GM23338 (cell line): ENCODE measurements around the gene LIMCH1. TPM values are rescaled to one million over a fixed set of nuclear protein-coding genes. Genes with fewer than 3 reads are reported as not detected.

Experiments
- ATAC-seq: fragments of 200-7000 bp; cut with Tn5 transposase; 3 replicates; pipeline ENCODE4 v1.9.1; 2020
- DNase-seq: peaks from one replicate; pipeline ENCODE4 v3.0.0-alpha.2; 2015; ENCODE audit warnings: low spot score
- H2AFZ ChIP-seq: fragments of 200-600 bp; sonication (generic); 2 replicates; pipeline ENCODE4 v1.8.0; 2016; ENCODE audit warnings: antibody characterized with exemption, mild to moderate bottlenecking, moderate library complexity
- H3F3A ChIP-seq: fragments of 200-600 bp; sonication (generic); replicated peaks from 2 replicates; pipeline ENCODE4 v1.8.0; 2017; ENCODE audit warnings: antibody characterized with exemption, mixed run types, low read depth
- H3K27ac ChIP-seq: fragments of 200-600 bp; sonication (generic); 2 replicates; pipeline ENCODE4 v1.6.1; 2016; ENCODE audit warnings: low read depth
- H3K27me3 ChIP-seq: fragments of 200-600 bp; sonication (generic); 2 replicates; pipeline ENCODE4 v1.8.0; 2016; ENCODE audit warnings: mild to moderate bottlenecking, mixed run types, moderate library complexity; ENCODE audit not compliant: insufficient read depth
- H3K36me3 ChIP-seq: fragments of 200-600 bp; sonication (generic); 2 replicates; pipeline ENCODE4 v1.8.0; 2016; ENCODE audit warnings: mild to moderate bottlenecking; ENCODE audit not compliant: insufficient read depth
- H3K4me1 ChIP-seq: fragments of 200-600 bp; sonication (generic); 2 replicates; pipeline ENCODE4 v1.8.0; 2016; ENCODE audit warnings: mild to moderate bottlenecking, moderate library complexity; ENCODE audit not compliant: insufficient read depth
- H3K4me2 ChIP-seq: fragments of 200-600 bp; sonication (generic); 2 replicates; pipeline ENCODE4 v1.7.1; 2017; ENCODE audit warnings: mixed run types
- H3K4me3 ChIP-seq: fragments of 200-600 bp; sonication (generic); 2 replicates; pipeline ENCODE4 v1.6.1; 2016; ENCODE audit warnings: mixed run types
- H3K79me2 ChIP-seq: fragments of 200-600 bp; sonication (generic); replicated peaks from 2 replicates; pipeline ENCODE4 v1.8.0; 2017; ENCODE audit warnings: mild to moderate bottlenecking; ENCODE audit not compliant: insufficient read depth
- H3K9me2 ChIP-seq: fragments of 200-600 bp; sonication (generic); 2 replicates; pipeline ENCODE4 v1.8.0; 2017; ENCODE audit not compliant: insufficient read depth
- H4K20me1 ChIP-seq: fragments of 200-600 bp; sonication (generic); replicated peaks from 2 replicates; pipeline ENCODE4 v1.8.0; 2017; ENCODE audit warnings: mild to moderate bottlenecking; ENCODE audit not compliant: insufficient read depth
- H3K27ac Mint-ChIP-seq: 2 replicates; pipeline ENCODE4 v1.8.0; 2020; ENCODE audit warnings: inconsistent platforms, mild to moderate bottlenecking, moderate library complexity, mixed read lengths
- H3K27me3 Mint-ChIP-seq: 3 replicates; pipeline ENCODE4 v1.8.0; 2022; ENCODE audit warnings: low read depth, mild to moderate bottlenecking, moderate library complexity, mixed read lengths, inconsistent platforms; ENCODE audit not compliant: insufficient read depth, poor library complexity
- H3K36me3 Mint-ChIP-seq: 3 replicates; pipeline ENCODE4 v1.8.0; 2021; ENCODE audit warnings: low read depth, mild to moderate bottlenecking, inconsistent platforms, moderate library complexity, mixed read lengths
- H3K4me1 Mint-ChIP-seq: 3 replicates; pipeline ENCODE4 v1.8.0; 2020; ENCODE audit warnings: mild to moderate bottlenecking, inconsistent platforms, mixed read lengths
- H3K4me3 Mint-ChIP-seq: 3 replicates; pipeline ENCODE4 v1.8.0; 2021; ENCODE audit warnings: moderate library complexity, mild to moderate bottlenecking, inconsistent platforms, mixed read lengths
- H3K9me3 Mint-ChIP-seq: 3 replicates; pipeline ENCODE4 v1.8.0; 2020; ENCODE audit warnings: moderate library complexity, mild to moderate bottlenecking, inconsistent platforms, mixed read lengths
- CREB1 ChIP-seq: fragments of 250-450 bp; sonication (Bioruptor Pico); IDR thresholded peaks from 2 replicates; pipeline ENCODE4 v1.5.0; 2020; ENCODE audit warnings: low read depth, mild to moderate bottlenecking, moderate library complexity
- CTCF ChIP-seq, 2 experiments: fragments of 200-600 bp in 1 of 2; sonication (generic) in 1 of 2; conservative IDR thresholded peaks; 2 replicates each; pipeline versions ENCODE4 v1.5.1 to v1.6.1; 2016 to 2017; ENCODE audit warnings: antibody characterized with exemption in 2 of 2, low read depth in 2 of 2, mild to moderate bottlenecking in 2 of 2, moderate library complexity in 1 of 2
- EZH2 ChIP-seq: fragments of 200-600 bp; sonication (generic); IDR thresholded peaks from one replicate; pipeline ENCODE4 v1.8.0; 2017; ENCODE audit warnings: antibody characterized with exemption, mild to moderate bottlenecking, low read depth; ENCODE audit not compliant: unreplicated experiment
- EZH2phosphoT487 ChIP-seq: fragments of 200-600 bp; sonication (generic); IDR thresholded peaks from one replicate; pipeline ENCODE4 v1.8.1; 2018; ENCODE audit warnings: antibody characterized with exemption; ENCODE audit not compliant: unreplicated experiment
- JUNB ChIP-seq: IDR thresholded peaks from one replicate; pipeline ENCODE4 v1.6.1; 2016; ENCODE audit warnings: antibody characterized with exemption; ENCODE audit not compliant: unreplicated experiment
- NANOG ChIP-seq: IDR thresholded peaks from 2 replicates; pipeline ENCODE4 v1.6.1; 2016; ENCODE audit warnings: antibody characterized with exemption, borderline replicate concordance
- POLR2AphosphoS5 ChIP-seq: IDR thresholded peaks from 2 replicates; pipeline ENCODE4 v1.6.1; 2016; ENCODE audit warnings: antibody characterized with exemption, low read depth
- REST ChIP-seq: IDR thresholded peaks from one replicate; pipeline ENCODE4 v1.6.1; 2018; ENCODE audit warnings: antibody characterized with exemption; ENCODE audit not compliant: unreplicated experiment
- STAT1 ChIP-seq: IDR thresholded peaks from one replicate; pipeline ENCODE4 v1.6.1; 2016; ENCODE audit warnings: antibody characterized with exemption; ENCODE audit not compliant: unreplicated experiment
- ZNF114 ChIP-seq: fragments of 250-450 bp; sonication (Bioruptor Pico); IDR thresholded peaks from 2 replicates; pipeline ENCODE4 v1.5.0; 2020; ENCODE audit warnings: mild to moderate bottlenecking, moderate library complexity
- ZNF331 ChIP-seq: fragments of 250-450 bp; sonication (Bioruptor Pico); IDR thresholded peaks from 2 replicates; pipeline ENCODE4 v1.5.0; 2020; ENCODE audit warnings: low read depth, mild to moderate bottlenecking, moderate library complexity
- polyA plus RNA-seq: library from polyadenylated mRNA; unstranded; fragments of >200 nt; fragmentation: Nextera tagmentation; extraction: Ambion mirVana; gene quantifications from 2 replicates; pipeline ENCODE4 v1.2.1, GENCODE V29; 2016
- total RNA-seq: library from RNA; depleted of rRNA; stranded (reverse); fragments of >200 nt; shearing (Covaris generic); gene quantifications from 2 replicates; pipeline ENCODE4 v1.2.3, GENCODE V29; 2014
- TF ChIP-seq, protein P1 (sequence below): fragments of 250-450 bp; sonication (Bioruptor Pico); IDR thresholded peaks from 2 replicates; pipeline ENCODE4 v1.5.0; 2020; ENCODE audit warnings: mild to moderate bottlenecking, moderate library complexity
- TF ChIP-seq, protein P2 (sequence below): IDR thresholded peaks from 2 replicates; pipeline ENCODE4 v1.6.1; 2016; ENCODE audit warnings: antibody characterized with exemption

LIMCH1 gene
- total and polyA plus RNA-seq, 2 experiments from 2014 or later, result 1.5 TPM

DNA sequence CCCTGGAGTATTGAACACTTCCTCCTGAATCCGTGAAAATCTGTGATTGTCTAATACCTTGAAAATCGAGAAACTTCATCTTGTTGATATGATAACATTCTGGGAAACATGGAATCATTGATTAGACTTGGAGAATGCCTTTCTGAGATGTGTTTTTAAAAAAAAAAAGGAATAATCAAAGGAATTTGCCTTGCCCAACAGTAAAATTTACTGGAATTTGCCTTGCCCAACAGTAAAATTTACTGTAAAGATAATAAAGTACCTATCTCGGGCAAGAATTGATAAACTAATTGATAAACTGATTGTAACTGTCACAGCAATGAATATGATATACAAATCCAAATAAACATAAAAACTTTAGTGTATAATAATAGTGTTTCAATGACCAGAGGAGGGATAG is 165.8 kb downstream of the LIMCH1 start:
- Mint-ChIP-seq H3K27me3 (peaks cover 2% of the 10 kb centered on the region), H3K27ac (no peak overlapping the region), H3K4me1 (no peaks in the 10 kb centered on the region), H3K9me3 (no peaks in the 10 kb centered on the region), H3K36me3 (no peaks in the 10 kb centered on the region), H3K4me3 (no peak overlapping the region)
- Histone ChIP-seq H4K20me1 (no peaks in the 10 kb centered on the region), H3K4me3 (no peak overlapping the region), H3K9me2 (no peaks in the 10 kb centered on the region), H2AFZ (no peak overlapping the region), H3K27me3 (no peaks in the 10 kb centered on the region), H3K36me3 (no peaks in the 10 kb centered on the region), H3K4me2 (no peak overlapping the region), H3K27ac (no peak overlapping the region), H3K4me1 (no peaks in the 10 kb centered on the region), H3K79me2 (no peaks in the 10 kb centered on the region), H3F3A (no peaks in the 10 kb centered on the region)
- TF ChIP-seq ZNF331 (CRISPR knock-in tag) (no peak), EZH2phosphoT487 (no peak), STAT1 (no peak), REST (no peak), POLR2AphosphoS5 (no peak), CTCF (conservative IDR thresholded peaks at IDR 0.05; ENCODE audit: low read depth in 2 of 2) (no peak), CREB1 (no peak), EZH2 (no peak), JUNB (no peak), NANOG (no peak), ZNF114 (CRISPR knock-in tag) (no peak)
- TF ChIP-seq, protein P1, sequence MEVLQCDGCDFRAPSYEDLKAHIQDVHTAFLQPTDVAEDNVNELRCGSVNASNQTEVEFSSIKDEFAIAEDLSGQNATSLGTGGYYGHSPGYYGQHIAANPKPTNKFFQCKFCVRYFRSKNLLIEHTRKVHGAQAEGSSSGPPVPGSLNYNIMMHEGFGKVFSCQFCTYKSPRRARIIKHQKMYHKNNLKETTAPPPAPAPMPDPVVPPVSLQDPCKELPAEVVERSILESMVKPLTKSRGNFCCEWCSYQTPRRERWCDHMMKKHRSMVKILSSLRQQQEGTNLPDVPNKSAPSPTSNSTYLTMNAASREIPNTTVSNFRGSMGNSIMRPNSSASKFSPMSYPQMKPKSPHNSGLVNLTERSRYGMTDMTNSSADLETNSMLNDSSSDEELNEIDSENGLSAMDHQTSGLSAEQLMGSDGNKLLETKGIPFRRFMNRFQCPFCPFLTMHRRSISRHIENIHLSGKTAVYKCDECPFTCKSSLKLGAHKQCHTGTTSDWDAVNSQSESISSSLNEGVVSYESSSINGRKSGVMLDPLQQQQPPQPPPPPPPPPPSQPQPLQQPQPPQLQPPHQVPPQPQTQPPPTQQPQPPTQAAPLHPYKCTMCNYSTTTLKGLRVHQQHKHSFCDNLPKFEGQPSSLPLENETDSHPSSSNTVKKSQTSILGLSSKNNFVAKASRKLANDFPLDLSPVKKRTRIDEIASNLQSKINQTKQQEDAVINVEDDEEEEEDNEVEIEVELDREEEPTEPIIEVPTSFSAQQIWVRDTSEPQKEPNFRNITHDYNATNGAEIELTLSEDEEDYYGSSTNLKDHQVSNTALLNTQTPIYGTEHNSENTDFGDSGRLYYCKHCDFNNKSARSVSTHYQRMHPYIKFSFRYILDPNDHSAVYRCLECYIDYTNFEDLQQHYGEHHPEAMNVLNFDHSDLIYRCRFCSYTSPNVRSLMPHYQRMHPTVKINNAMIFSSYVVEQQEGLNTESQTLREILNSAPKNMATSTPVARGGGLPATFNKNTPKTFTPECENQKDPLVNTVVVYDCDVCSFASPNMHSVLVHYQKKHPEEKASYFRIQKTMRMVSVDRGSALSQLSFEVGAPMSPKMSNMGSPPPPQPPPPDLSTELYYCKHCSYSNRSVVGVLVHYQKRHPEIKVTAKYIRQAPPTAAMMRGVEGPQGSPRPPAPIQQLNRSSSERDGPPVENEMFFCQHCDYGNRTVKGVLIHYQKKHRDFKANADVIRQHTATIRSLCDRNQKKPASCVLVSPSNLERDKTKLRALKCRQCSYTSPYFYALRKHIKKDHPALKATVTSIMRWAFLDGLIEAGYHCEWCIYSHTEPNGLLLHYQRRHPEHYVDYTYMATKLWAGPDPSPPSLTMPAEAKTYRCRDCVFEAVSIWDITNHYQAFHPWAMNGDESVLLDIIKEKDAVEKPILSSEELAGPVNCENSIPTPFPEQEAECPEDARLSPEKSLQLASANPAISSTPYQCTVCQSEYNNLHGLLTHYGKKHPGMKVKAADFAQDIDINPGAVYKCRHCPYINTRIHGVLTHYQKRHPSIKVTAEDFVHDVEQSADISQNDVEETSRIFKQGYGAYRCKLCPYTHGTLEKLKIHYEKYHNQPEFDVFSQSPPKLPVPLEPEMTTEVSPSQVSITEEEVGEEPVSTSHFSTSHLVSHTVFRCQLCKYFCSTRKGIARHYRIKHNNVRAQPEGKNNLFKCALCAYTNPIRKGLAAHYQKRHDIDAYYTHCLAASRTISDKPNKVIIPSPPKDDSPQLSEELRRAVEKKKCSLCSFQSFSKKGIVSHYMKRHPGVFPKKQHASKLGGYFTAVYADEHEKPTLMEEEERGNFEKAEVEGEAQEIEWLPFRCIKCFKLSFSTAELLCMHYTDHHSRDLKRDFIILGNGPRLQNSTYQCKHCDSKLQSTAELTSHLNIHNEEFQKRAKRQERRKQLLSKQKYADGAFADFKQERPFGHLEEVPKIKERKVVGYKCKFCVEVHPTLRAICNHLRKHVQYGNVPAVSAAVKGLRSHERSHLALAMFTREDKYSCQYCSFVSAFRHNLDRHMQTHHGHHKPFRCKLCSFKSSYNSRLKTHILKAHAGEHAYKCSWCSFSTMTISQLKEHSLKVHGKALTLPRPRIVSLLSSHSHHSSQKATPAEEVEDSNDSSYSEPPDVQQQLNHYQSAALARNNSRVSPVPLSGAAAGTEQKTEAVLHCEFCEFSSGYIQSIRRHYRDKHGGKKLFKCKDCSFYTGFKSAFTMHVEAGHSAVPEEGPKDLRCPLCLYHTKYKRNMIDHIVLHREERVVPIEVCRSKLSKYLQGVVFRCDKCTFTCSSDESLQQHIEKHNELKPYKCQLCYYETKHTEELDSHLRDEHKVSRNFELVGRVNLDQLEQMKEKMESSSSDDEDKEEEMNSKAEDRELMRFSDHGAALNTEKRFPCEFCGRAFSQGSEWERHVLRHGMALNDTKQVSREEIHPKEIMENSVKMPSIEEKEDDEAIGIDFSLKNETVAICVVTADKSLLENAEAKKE (CRISPR knock-in tag), result no peak
- TF ChIP-seq, protein P2, sequence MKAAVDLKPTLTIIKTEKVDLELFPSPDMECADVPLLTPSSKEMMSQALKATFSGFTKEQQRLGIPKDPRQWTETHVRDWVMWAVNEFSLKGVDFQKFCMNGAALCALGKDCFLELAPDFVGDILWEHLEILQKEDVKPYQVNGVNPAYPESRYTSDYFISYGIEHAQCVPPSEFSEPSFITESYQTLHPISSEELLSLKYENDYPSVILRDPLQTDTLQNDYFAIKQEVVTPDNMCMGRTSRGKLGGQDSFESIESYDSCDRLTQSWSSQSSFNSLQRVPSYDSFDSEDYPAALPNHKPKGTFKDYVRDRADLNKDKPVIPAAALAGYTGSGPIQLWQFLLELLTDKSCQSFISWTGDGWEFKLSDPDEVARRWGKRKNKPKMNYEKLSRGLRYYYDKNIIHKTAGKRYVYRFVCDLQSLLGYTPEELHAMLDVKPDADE, result no peak
- ATAC-seq (no peak), DNase-seq (no peak)
